Type B pancreatic cell (in vitro differentiated cells): ENCODE data around the gene OXCT1. TPM values are rescaled to one million over a fixed set of nuclear protein-coding genes. Genes with fewer than 3 reads are reported as not detected.

Experiments used
- DNase-seq: peaks from one replicate; pipeline ENCODE4 v3.0.0; 2021; ENCODE audit warnings: mixed read lengths; ENCODE audit not compliant: unreplicated experiment; ENCODE audit errors: extremely low spot score
- H3K27ac Mint-ChIP-seq: 2 replicates; pipeline ENCODE4 v1.8.0; 2021; ENCODE audit warnings: mild to moderate bottlenecking, mixed read lengths
- H3K27me3 Mint-ChIP-seq: 2 replicates; pipeline ENCODE4 v1.8.0; 2021; ENCODE audit warnings: mixed read lengths
- H3K36me3 Mint-ChIP-seq: 2 replicates; pipeline ENCODE4 v1.8.0; 2021; ENCODE audit warnings: mixed read lengths
- H3K4me1 Mint-ChIP-seq: one replicate; pipeline ENCODE4 v1.8.0; 2021; ENCODE audit warnings: mixed read lengths; ENCODE audit not compliant: unreplicated experiment
- H3K4me3 Mint-ChIP-seq: 2 replicates; pipeline ENCODE4 v1.8.0; 2021; ENCODE audit warnings: mild to moderate bottlenecking, mixed read lengths
- H3K9me3 Mint-ChIP-seq: 2 replicates; pipeline ENCODE4 v1.8.0; 2021; ENCODE audit warnings: mixed read lengths
- CTCF ChIP-seq: fragments of 200-600 bp; sonication (generic); conservative IDR thresholded peaks from 2 replicates; pipeline ENCODE4 v1.5.0; 2021; ENCODE audit warnings: antibody characterized with exemption, mild to moderate bottlenecking
- total RNA-seq: library from RNA; stranded (reverse); gene quantifications from 2 replicates; pipeline ENCODE4 v1.2.1, GENCODE V29; 2021; ENCODE audit warnings: low replicate concordance

OXCT1 gene
- total RNA-seq, 1 donor from 2014 or later, result 26.4 TPM

DNA sequence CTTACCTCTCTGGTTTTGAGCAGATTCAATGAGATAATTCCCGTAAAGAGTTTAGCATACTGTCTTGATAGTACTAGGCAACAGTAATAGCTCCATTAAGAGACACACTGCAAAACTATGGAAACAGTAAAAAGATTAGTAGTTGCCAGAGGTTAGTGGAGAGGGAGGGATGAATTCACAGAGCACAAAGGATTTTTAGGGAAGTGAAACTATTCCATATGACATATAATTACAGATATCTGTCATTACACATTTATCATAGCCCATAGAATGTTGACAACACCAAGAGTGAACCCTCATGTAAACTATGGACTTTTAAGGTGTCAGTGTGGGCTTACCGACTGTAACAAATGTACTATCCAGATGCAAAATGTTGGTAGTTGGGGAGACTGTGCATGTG, 183.5 kb downstream of the OXCT1 start:
- Mint-ChIP-seq H3K27ac (no peak overlapping the region), H3K9me3 (no peaks in the 10 kb centered on the region), H3K36me3 (no peaks in the 10 kb centered on the region), H3K4me1 (no peaks in the 10 kb centered on the region), H3K27me3 (no peaks in the 10 kb centered on the region), H3K4me3 (no peak overlapping the region)
- no peak for TF ChIP-seq CTCF
- no peak for DNase-seq

- Mint-ChIP-seq H3K4me3 (no peak overlapping the region), H3K27ac (no peak overlapping the region), H3K36me3 (no peaks in the 10 kb centered on the region), H3K27me3 (no peaks in the 10 kb centered on the region), H3K9me3 (no peaks in the 10 kb centered on the region), H3K4me1 (no peaks in the 10 kb centered on the region)
- no peak for TF ChIP-seq CTCF
- DNase-seq, result no peak
Observed at GRCh38 chr5:41686191-41686590, 184.0 kb downstream of the OXCT1 start.

GRCh38 chr5:41683181-41683580, 187.0 kb downstream of the OXCT1 start:
- H3K27me3 Mint-ChIP-seq, result peaks cover 3% of the 10 kb centered on the region
- no peaks in the 10 kb centered on the region for H3K36me3 Mint-ChIP-seq

DNA sequence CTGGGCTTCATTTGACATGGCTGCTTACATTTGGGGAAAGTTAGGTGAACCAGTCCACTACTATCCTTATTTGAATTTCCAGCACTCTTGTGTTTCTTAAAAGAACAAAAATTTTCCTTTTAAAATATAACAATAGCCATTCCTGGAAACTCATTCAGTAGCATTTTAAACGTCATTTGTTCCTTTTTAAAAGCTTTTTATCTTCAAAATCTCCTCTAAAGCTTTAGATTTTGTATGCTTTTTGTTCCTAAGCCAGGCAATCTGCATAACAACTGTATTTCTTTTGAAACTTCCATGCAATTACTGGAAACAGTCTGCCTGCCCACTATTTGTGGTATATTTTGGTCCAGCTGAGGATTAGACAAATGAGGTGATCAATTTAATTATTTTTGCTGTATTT, 187.6 kb downstream of the OXCT1 start:
- Mint-ChIP-seq H3K36me3 (no peaks in the 10 kb centered on the region), H3K27ac (no peak overlapping the region), H3K4me1 (no peaks in the 10 kb centered on the region), H3K9me3 (peaks cover 4% of the 10 kb centered on the region), H3K4me3 (no peak overlapping the region), H3K27me3 (peaks cover 3% of the 10 kb centered on the region)
- TF ChIP-seq CTCF, result no peak
- no peak for DNase-seq

More at GRCh38 chr5:41683181-41683580, 187.0 kb downstream of the OXCT1 start:
- TF ChIP-seq CTCF, result no peak
- Mint-ChIP-seq H3K4me1 (no peaks in the 10 kb centered on the region), H3K4me3 (no peak overlapping the region), H3K9me3 (peaks cover 4% of the 10 kb centered on the region), H3K27ac (no peak overlapping the region)
- DNase-seq, result no peak

DNA sequence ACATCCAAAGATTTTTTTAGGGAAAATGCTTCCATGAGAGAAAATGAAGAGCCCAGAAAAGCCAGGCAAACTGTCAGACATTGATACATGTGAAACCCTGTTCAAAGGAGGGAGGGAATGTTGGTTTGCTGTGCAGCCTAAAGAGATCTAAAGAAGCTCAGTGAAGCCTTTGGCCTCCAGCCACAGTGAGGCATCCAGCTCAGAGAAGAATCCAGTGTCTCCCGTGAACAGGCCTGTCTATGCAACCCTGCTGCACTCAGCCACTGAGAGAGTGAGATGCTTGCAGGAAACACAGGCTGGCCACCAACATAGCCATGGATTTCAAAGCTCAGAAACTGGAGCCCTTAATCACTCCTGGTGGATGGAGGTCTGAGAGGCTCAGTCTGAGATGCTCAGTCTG, 188.4 kb downstream of the OXCT1 start:
- Mint-ChIP-seq H3K27ac (no peak overlapping the region), H3K4me1 (no peaks in the 10 kb centered on the region), H3K36me3 (no peaks in the 10 kb centered on the region), H3K9me3 (peaks cover 4% of the 10 kb centered on the region), H3K27me3 (peaks cover 3% of the 10 kb centered on the region), H3K4me3 (no peak overlapping the region)
- DNase-seq, result no peak
- no peak for TF ChIP-seq CTCF

Other genes starting within 250 kb of the OXCT1 start
- 34.6 and 39.0 TPM in 2 replicates for gene RIMOC1, start 33.9 kb upstream of the OXCT1 start, total RNA-seq
- 5.7 and 7.9 TPM in 2 replicates for gene FBXO4, start 54.9 kb upstream of the OXCT1 start, total RNA-seq